ENCODE data around the gene LIPC.

GRCh38 chr15:58463815-58464650, 32.2 kb downstream of the LIPC start:
- TF ChIP-seq POLR2A (IDR thresholded peaks at IDR 0.05; ENCODE audit: low read depth, low read length) = no peak
- no peak for TF ChIP-seq POLR2AphosphoS5 (IDR thresholded peaks at IDR 0.05; ENCODE audit: low read depth, low read length)
- TF ChIP-seq TAF1 (IDR thresholded peaks at IDR 0.05; ENCODE audit: borderline replicate concordance, low read depth, low read length) = no peak

Measured in GM12892 (cell line).